ENCODE results near the gene ARHGEF2. TPM values are rescaled to one million over a fixed set of nuclear protein-coding genes. Genes with fewer than 3 reads are reported as not detected.

Gene ARHGEF2
- total and polyA plus RNA-seq, 2 donors (not counting 3 experiments of a cell fraction or from before 2014, with no cell fraction given), result 59.2 to 118 TPM

DNA sequence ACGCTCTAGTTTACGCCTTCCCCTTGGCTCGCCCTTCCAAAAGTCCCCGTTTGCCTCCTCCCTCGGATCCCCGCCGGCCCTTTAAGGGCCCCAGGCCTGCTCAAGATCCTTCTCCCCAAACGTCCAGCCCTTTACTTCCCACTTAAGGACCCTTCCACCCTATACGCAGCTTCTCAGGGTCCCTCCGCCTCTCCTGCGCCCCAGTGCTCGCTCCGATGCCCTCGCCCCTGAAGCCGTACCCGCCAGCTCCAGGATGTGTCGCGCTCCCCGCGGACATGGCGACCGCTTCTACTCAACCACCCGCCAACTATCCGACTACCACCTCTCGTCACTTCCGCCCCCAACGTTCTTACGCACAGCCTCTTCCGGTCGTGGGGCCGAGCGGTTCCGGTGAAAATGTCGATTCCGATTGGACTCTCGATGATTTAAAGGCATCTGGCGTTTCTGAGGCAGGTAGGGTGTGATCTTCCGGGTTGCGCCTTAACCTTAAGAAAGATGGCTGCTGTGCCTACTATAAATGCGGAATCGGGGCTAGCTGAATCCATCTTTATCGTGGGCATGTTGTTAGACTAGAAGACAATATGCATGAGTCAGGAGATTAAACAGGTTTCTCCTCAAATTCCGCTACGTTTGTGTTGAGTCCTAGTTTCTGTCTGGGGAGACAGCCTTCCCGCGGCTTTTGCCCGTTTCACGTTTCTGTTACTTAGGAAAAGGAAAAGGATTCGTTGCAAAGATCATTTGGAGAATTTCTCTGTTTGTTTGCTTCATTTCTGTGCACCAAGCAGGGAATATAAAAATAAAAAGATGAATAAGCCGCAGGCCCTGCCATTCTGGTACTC is 44.0 kb downstream of the ARHGEF2 start, which contains the start of gene KHDC4:
Gene KHDC4, minus strand, starts transcription at position 317 of the 839 bp plus-strand sequence. Its CDS starts 40 bp downstream, at position 277.
- Histone ChIP-seq H3K27ac (ENCODE audit: insufficient read depth, low read depth, low read length) (peak within 1 kb of the TSS; percentile 60), H3K27me3 (ENCODE audit: control insufficient read depth in 2 of 2, insufficient read depth in 2 of 2, low read length in 2 of 2) (no peaks in the 10 kb centered on the region), H3K9me1 (replicated peaks; ENCODE audit: control insufficient read depth, extremely low read depth, insufficient read depth, low read length) (no peaks in the 10 kb centered on the region), H3K4me3 (replicated peaks in 1 of 3; ENCODE audit: insufficient read depth in 1 of 3, low read depth in 1 of 3, low read length in 3 of 3) (peak within 1 kb of the TSS; percentile 38 to 97 (median 92)), H3K36me3 (ENCODE audit: control insufficient read depth in 2 of 2, extremely low read depth in 1 of 2, insufficient read depth in 2 of 2, low read length in 2 of 2) (peaks cover 4 to 9% of the 10 kb centered on the region in 2 experiments), H3K4me1 (ENCODE audit: control insufficient read depth, extremely low read depth, insufficient read depth, low read length) (peaks cover 46% of the 10 kb centered on the region), H3K9me3 (replicated peaks; ENCODE audit: control insufficient read depth, insufficient read depth, low read length) (no peaks in the 10 kb centered on the region), H3K9ac (replicated peaks; ENCODE audit: extremely low read depth, insufficient read depth, low read length) (peak within 1 kb of the TSS; percentile 84), H4K20me1 (replicated peaks; ENCODE audit: control insufficient read depth, extremely low read depth, insufficient read depth, low read length) (peaks cover 2% of the 10 kb centered on the region), H3K79me2 (ENCODE audit: control insufficient read depth, insufficient read depth, low read length) (peaks cover 47% of the 10 kb centered on the region), H3K4me2 (ENCODE audit: insufficient read depth, low read length) (peak within 1 kb of the TSS; percentile 93), H2AFZ (ENCODE audit: low read depth, low read length) (peak within 1 kb of the TSS; percentile 32)
- POLR2A ChIA-PET, result interaction anchor here (0.6 to 1.3 kb wide), 4 partner anchors 33 to 62 kb away, joined by 3 to 8 read pairs (median 3); no protein-coding TSS in a partner anchor
- dilution Hi-C loops (cut with MboI; ENCODE audit: extremely low pct_ligation_motif_present, low sequenced_read_pairs), result no loop called here
- BruUV-seq (replicated peaks), result no TSS peak
- TF ChIP-seq MYC (IDR thresholded peaks at IDR 0.05; ENCODE audit: low read depth, low read length) (no peak), FOS (IDR thresholded peaks at IDR 0.05; ENCODE audit: borderline replicate concordance, insufficient read depth, low read length) (no peak), POLR2AphosphoS5 (IDR thresholded peaks at IDR 0.05; ENCODE audit: insufficient read depth, low read depth, low read length) (peak; percentile 89), JUN (IDR thresholded peaks at IDR 0.05; ENCODE audit: borderline replicate concordance, insufficient read depth, insufficient read length, low read depth) (no peak), POLR2A (IDR thresholded peaks at IDR 0.05; ENCODE audit: low read depth, low read length) (peak; percentile 85), EZH2 (IDR thresholded peaks at IDR 0.05; ENCODE audit: borderline replicate concordance, low read depth, low read length, severe bottlenecking) (no peak), GATA2 (IDR thresholded peaks at IDR 0.05; ENCODE audit: insufficient read depth, insufficient read length, low read depth, low read length) (no peak)
- TF ChIP-seq, protein P1, sequence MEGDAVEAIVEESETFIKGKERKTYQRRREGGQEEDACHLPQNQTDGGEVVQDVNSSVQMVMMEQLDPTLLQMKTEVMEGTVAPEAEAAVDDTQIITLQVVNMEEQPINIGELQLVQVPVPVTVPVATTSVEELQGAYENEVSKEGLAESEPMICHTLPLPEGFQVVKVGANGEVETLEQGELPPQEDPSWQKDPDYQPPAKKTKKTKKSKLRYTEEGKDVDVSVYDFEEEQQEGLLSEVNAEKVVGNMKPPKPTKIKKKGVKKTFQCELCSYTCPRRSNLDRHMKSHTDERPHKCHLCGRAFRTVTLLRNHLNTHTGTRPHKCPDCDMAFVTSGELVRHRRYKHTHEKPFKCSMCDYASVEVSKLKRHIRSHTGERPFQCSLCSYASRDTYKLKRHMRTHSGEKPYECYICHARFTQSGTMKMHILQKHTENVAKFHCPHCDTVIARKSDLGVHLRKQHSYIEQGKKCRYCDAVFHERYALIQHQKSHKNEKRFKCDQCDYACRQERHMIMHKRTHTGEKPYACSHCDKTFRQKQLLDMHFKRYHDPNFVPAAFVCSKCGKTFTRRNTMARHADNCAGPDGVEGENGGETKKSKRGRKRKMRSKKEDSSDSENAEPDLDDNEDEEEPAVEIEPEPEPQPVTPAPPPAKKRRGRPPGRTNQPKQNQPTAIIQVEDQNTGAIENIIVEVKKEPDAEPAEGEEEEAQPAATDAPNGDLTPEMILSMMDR (IDR thresholded peaks at IDR 0.05; ENCODE audit: extremely low read depth in 1 of 2, insufficient read depth in 1 of 2, low read depth in 1 of 2, low read length in 2 of 2), result peak in 1 of 2 donors; percentile 10
- TF ChIP-seq, protein P2, sequence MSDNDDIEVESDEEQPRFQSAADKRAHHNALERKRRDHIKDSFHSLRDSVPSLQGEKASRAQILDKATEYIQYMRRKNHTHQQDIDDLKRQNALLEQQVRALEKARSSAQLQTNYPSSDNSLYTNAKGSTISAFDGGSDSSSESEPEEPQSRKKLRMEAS (IDR thresholded peaks at IDR 0.05; ENCODE audit: insufficient read depth, insufficient read length), result no peak
- peak; percentile 100 for DNase-seq (ENCODE audit: low read depth, low spot score)
- CTCF ChIA-PET, result interaction anchor here (1.2 to 6.7 kb wide), 8 partner anchors 12 to 132 kb away, joined by 3 to 57 read pairs (median 4); partner anchors contain the start of gene ARHGEF2
- intact Hi-C loops (cut with micrococcal nuclease), result loop anchor here (1.0 kb wide), 4 partner anchors 36 to 120 kb away; partner anchors contain the start of genes LAMTOR2 and SYT11
- peak; percentile 98 for FAIRE-seq

Measured in endothelial cell of umbilical vein (primary cell).